K562 (cell line): Measurements from ENCODE around the gene PDE8A. TPM values are rescaled to one million over a fixed set of nuclear protein-coding genes. Genes with fewer than 3 reads are reported as not detected.

ENCODE experiments used
- ADNP ChIP-seq: fragments of 200-800 bp; sonication (Bioruptor generic); IDR thresholded peaks from 2 replicates; pipeline ENCODE4 v1.6.1; 2016; ENCODE audit warnings: missing genetic modification characterization, missing compliant biosample characterization
- FOXA1 ChIP-seq: fragments of 450-650 bp; IDR thresholded peaks from 2 replicates; pipeline ENCODE4 v1.6.1; 2016; ENCODE audit warnings: mild to moderate bottlenecking, borderline replicate concordance
- NEUROD1 ChIP-seq: fragments of 150-350 bp; IDR thresholded peaks from 2 replicates; pipeline ENCODE4 v1.6.1; 2014; ENCODE audit warnings: borderline replicate concordance, low read length, low read depth; ENCODE audit not compliant: partially characterized antibody
- POLR2A ChIP-seq: fragments of 450-650 bp; conservative IDR thresholded peaks from 2 replicates; pipeline ENCODE4 v1.6.1; 2016
- STAG1 ChIP-seq: sonication (generic); formaldehyde crosslinking; IDR thresholded peaks from 2 replicates; pipeline ENCODE4 v1.5.0; 2020; ENCODE audit warnings: missing genetic modification reagents, borderline replicate concordance
- TCF3 ChIP-seq: sonication (generic); formaldehyde crosslinking; IDR thresholded peaks from 2 replicates; pipeline ENCODE4 v1.4.0; 2020; ENCODE audit warnings: mild to moderate bottlenecking, missing genetic modification reagents
- ZFX ChIP-seq: sonication (generic); formaldehyde crosslinking; IDR thresholded peaks from 2 replicates; pipeline ENCODE4 v1.8.0; 2022; ENCODE audit warnings: mild to moderate bottlenecking, missing genetic modification reagents, moderate library complexity
- polyA plus RNA-seq, 8 experiments: library from polyadenylated mRNA; depleted of rRNA in 4 of 8; stranded (reverse) in 5 of 8; unstranded in 3 of 8; fragments of >200 nt; fragmentation: Nextera tagmentation in 2 of 8; fragmentation: Illumina TruSeq in 1 of 8; extraction: Ambion mirVana in 2 of 8; extraction: Trizol in 1 of 8; gene quantifications; 2 replicates each; pipeline versions ENCODE4 v1.2.1 to v1.2.3, GENCODE V29; 2011 to 2014; ENCODE audit warnings: inconsistent platforms in 1 of 8, missing spikeins in 1 of 8
- total RNA-seq, 7 experiments: library from RNA; depleted of rRNA in 6 of 7; stranded (reverse); fragments of >200 nt in 6 of 7; fragmentation: Illumina TruSeq in 2 of 7; extraction: Trizol in 2 of 7; gene quantifications; 2 replicates each; pipeline versions ENCODE4 v1.2.1 to v1.2.3, GENCODE V29; 2011 to 2021; ENCODE audit warnings: low replicate concordance in 1 of 7
- TF ChIP-seq, protein P1 (sequence below): IDR thresholded peaks from 3 replicates; pipeline ENCODE4 v1.6.1; 2011; ENCODE audit warnings: borderline replicate concordance, mild to moderate bottlenecking, moderate library complexity; ENCODE audit not compliant: insufficient read length; ENCODE audit errors: extremely low read depth
- TF ChIP-seq, protein P2 (sequence below): fragments of 450-650 bp; formaldehyde crosslinking; IDR thresholded peaks from 2 replicates; pipeline ENCODE4 v1.4.0; 2020; ENCODE audit warnings: mild to moderate bottlenecking, moderate library complexity
- TF ChIP-seq, protein P3 (sequence below), 2 experiments: fragments of 450-650 bp in 1 of 2; sonication (generic) in 1 of 2; formaldehyde crosslinking in 1 of 2; IDR thresholded peaks in 1 of 2; conservative IDR thresholded peaks in 1 of 2; 2 replicates each; pipeline versions ENCODE4 v1.6.1 to v1.8.1; 2016 to 2023; ENCODE audit warnings: mild to moderate bottlenecking in 2 of 2, moderate library complexity in 2 of 2, inconsistent platforms in 1 of 2, missing genetic modification reagents in 1 of 2
- TF ChIP-seq, protein P4 (sequence below): sonication (generic); formaldehyde crosslinking; IDR thresholded peaks from 2 replicates; pipeline ENCODE4 v1.8.1; 2023; ENCODE audit warnings: missing genetic modification reagents, mild to moderate bottlenecking, borderline replicate concordance
- TF ChIP-seq, protein P5 (sequence below): fragments of 450-650 bp; IDR thresholded peaks from 2 replicates; pipeline ENCODE4 v1.6.1; 2016; ENCODE audit warnings: borderline replicate concordance
- TF ChIP-seq, protein P6 (sequence below), 2 experiments: fragments of 450-650 bp in 1 of 2; sonication (generic) in 1 of 2; formaldehyde crosslinking; conservative IDR thresholded peaks; 2 replicates each; pipeline versions ENCODE4 v1.4.0 to v1.8.1; 2020 to 2022; ENCODE audit warnings: mild to moderate bottlenecking in 1 of 2, missing genetic modification reagents in 1 of 2

PDE8A gene
- total and polyA plus RNA-seq, 9 of the 15 experiments (the other 6 are each of a cell fraction or from before 2014, with no cell fraction given) = 5.9 to 40.3 (median 19.8) TPM

DNA sequence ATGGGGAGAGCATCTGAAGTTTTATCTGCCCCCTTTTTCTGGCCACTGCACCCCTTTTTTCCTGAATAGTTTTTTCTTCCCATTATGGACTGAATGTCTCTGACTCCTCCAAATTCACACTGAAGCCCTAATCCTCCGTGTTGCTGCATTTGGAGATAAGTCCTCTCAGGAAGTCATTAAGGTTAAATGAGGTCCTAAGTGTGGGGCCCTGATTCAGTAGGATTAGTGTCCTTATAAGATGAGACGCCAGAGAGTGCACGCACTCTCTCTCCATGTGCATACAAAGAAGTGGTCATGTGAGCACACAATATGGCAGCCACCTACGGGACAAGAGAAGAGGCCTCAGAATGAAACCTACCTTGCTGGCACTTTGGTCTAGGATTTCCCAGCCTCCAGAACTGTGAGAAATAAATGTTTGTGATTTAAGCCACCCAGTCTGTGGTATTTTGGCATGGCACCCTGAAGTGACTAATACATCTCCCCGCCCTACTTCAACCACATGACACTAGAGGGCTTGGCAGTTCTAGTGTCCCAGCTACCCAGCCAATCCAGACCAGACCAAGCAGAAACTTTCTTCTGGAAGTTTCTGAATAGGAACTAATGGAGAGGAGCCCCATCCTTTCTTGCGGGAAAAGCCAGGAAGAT, 191.3 kb downstream of the PDE8A start (continued):
- TF ChIP-seq, protein P1, sequence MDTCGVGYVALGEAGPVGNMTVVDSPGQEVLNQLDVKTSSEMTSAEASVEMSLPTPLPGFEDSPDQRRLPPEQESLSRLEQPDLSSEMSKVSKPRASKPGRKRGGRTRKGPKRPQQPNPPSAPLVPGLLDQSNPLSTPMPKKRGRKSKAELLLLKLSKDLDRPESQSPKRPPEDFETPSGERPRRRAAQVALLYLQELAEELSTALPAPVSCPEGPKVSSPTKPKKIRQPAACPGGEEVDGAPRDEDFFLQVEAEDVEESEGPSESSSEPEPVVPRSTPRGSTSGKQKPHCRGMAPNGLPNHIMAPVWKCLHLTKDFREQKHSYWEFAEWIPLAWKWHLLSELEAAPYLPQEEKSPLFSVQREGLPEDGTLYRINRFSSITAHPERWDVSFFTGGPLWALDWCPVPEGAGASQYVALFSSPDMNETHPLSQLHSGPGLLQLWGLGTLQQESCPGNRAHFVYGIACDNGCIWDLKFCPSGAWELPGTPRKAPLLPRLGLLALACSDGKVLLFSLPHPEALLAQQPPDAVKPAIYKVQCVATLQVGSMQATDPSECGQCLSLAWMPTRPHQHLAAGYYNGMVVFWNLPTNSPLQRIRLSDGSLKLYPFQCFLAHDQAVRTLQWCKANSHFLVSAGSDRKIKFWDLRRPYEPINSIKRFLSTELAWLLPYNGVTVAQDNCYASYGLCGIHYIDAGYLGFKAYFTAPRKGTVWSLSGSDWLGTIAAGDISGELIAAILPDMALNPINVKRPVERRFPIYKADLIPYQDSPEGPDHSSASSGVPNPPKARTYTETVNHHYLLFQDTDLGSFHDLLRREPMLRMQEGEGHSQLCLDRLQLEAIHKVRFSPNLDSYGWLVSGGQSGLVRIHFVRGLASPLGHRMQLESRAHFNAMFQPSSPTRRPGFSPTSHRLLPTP = no peak
- TF ChIP-seq NEUROD1 (no peak), ZFX (CRISPR knock-in tag) (no peak), FOXA1 (no peak), ADNP (tag) (no peak), TCF3 (CRISPR knock-in tag) (peak; percentile 77), POLR2A (no peak), STAG1 (CRISPR knock-in tag) (no peak)
- TF ChIP-seq, protein P2, sequence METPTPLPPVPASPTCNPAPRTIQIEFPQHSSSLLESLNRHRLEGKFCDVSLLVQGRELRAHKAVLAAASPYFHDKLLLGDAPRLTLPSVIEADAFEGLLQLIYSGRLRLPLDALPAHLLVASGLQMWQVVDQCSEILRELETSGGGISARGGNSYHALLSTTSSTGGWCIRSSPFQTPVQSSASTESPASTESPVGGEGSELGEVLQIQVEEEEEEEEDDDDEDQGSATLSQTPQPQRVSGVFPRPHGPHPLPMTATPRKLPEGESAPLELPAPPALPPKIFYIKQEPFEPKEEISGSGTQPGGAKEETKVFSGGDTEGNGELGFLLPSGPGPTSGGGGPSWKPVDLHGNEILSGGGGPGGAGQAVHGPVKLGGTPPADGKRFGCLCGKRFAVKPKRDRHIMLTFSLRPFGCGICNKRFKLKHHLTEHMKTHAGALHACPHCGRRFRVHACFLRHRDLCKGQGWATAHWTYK (CRISPR knock-in tag) = no peak
- TF ChIP-seq, protein P3, sequence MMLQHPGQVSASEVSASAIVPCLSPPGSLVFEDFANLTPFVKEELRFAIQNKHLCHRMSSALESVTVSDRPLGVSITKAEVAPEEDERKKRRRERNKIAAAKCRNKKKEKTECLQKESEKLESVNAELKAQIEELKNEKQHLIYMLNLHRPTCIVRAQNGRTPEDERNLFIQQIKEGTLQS (IDR thresholded peaks at IDR 0.05) = no peak
- TF ChIP-seq, protein P3 (CRISPR knock-in tag; conservative IDR thresholded peaks at IDR 0.05) = no peak
- TF ChIP-seq, protein P4, sequence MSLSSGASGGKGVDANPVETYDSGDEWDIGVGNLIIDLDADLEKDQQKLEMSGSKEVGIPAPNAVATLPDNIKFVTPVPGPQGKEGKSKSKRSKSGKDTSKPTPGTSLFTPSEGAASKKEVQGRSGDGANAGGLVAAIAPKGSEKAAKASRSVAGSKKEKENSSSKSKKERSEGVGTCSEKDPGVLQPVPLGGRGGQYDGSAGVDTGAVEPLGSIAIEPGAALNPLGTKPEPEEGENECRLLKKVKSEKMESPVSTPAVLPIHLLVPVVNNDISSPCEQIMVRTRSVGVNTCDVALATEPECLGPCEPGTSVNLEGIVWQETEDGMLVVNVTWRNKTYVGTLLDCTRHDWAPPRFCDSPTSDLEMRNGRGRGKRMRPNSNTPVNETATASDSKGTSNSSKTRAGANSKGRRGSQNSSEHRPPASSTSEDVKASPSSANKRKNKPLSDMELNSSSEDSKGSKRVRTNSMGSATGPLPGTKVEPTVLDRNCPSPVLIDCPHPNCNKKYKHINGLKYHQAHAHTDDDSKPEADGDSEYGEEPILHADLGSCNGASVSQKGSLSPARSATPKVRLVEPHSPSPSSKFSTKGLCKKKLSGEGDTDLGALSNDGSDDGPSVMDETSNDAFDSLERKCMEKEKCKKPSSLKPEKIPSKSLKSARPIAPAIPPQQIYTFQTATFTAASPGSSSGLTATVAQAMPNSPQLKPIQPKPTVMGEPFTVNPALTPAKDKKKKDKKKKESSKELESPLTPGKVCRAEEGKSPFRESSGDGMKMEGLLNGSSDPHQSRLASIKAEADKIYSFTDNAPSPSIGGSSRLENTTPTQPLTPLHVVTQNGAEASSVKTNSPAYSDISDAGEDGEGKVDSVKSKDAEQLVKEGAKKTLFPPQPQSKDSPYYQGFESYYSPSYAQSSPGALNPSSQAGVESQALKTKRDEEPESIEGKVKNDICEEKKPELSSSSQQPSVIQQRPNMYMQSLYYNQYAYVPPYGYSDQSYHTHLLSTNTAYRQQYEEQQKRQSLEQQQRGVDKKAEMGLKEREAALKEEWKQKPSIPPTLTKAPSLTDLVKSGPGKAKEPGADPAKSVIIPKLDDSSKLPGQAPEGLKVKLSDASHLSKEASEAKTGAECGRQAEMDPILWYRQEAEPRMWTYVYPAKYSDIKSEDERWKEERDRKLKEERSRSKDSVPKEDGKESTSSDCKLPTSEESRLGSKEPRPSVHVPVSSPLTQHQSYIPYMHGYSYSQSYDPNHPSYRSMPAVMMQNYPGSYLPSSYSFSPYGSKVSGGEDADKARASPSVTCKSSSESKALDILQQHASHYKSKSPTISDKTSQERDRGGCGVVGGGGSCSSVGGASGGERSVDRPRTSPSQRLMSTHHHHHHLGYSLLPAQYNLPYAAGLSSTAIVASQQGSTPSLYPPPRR (CRISPR knock-in tag) = no peak
- TF ChIP-seq, protein P5, sequence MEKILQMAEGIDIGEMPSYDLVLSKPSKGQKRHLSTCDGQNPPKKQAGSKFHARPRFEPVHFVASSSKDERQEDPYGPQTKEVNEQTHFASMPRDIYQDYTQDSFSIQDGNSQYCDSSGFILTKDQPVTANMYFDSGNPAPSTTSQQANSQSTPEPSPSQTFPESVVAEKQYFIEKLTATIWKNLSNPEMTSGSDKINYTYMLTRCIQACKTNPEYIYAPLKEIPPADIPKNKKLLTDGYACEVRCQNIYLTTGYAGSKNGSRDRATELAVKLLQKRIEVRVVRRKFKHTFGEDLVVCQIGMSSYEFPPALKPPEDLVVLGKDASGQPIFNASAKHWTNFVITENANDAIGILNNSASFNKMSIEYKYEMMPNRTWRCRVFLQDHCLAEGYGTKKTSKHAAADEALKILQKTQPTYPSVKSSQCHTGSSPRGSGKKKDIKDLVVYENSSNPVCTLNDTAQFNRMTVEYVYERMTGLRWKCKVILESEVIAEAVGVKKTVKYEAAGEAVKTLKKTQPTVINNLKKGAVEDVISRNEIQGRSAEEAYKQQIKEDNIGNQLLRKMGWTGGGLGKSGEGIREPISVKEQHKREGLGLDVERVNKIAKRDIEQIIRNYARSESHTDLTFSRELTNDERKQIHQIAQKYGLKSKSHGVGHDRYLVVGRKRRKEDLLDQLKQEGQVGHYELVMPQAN = no peak
- TF ChIP-seq, protein P6, sequence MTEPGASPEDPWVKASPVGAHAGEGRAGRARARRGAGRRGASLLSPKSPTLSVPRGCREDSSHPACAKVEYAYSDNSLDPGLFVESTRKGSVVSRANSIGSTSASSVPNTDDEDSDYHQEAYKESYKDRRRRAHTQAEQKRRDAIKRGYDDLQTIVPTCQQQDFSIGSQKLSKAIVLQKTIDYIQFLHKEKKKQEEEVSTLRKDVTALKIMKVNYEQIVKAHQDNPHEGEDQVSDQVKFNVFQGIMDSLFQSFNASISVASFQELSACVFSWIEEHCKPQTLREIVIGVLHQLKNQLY (CRISPR knock-in tag; conservative IDR thresholded peaks at IDR 0.05) = no peak
